ENCODE results near the gene FARP2. TPM values are rescaled to one million over a fixed set of nuclear protein-coding genes. Genes with fewer than 3 reads are reported as not detected.
A peak's percentile ranks its signal among the peaks of the same experiment; 100 is the strongest.

The FARP2 gene
- total and polyA plus RNA-seq, 2 of the 13 experiments (the other 11 are each of a cell fraction or from before 2014, with no cell fraction given): 28.0 to 45.4 TPM

- peak; percentile 85 for TF ChIP-seq ZNF646 (CRISPR knock-in tag; IDR thresholded peaks at IDR 0.05)
- TF ChIP-seq TBX2 (CRISPR knock-in tag; IDR thresholded peaks at IDR 0.05; ENCODE audit: borderline replicate concordance): peak; percentile 79; the same call in 1 of the 2 replicates
- peak; percentile 78; the same call in 1 of the 2 replicates for TF ChIP-seq CREM (IDR thresholded peaks at IDR 0.05)
- TF ChIP-seq CREM (CRISPR knock-in tag; IDR thresholded peaks at IDR 0.05): no peak
- no peak for TF ChIP-seq ZNF333 (CRISPR knock-in tag; IDR thresholded peaks at IDR 0.05; ENCODE audit: borderline replicate concordance)
- no peak for TF ChIP-seq ZNF713 (CRISPR knock-in tag; IDR thresholded peaks at IDR 0.05)
- TF ChIP-seq RXRA (CRISPR knock-in tag; IDR thresholded peaks at IDR 0.05): no peak; the same call in 1 of the 2 replicates
- no peak for TF ChIP-seq SNAI1 (CRISPR knock-in tag; IDR thresholded peaks at IDR 0.05; ENCODE audit: borderline replicate concordance)
- peak; percentile 30; the same call in 1 of the 2 replicates for TF ChIP-seq ZNF281 (CRISPR knock-in tag; IDR thresholded peaks at IDR 0.05; ENCODE audit: borderline replicate concordance)
- TF ChIP-seq ZHX1 (CRISPR knock-in tag; IDR thresholded peaks at IDR 0.05; ENCODE audit: low read depth): 0 out of 2 replicates have a peak, but pooled peaks have one; percentile 13
- no peak for TF ChIP-seq ZC3H4 (CRISPR knock-in tag; IDR thresholded peaks at IDR 0.05; ENCODE audit: borderline replicate concordance)
- no peak for TF ChIP-seq CHCHD3 (CRISPR knock-in tag; IDR thresholded peaks at IDR 0.05)
- TF ChIP-seq ZNF18 (CRISPR knock-in tag; IDR thresholded peaks at IDR 0.05; ENCODE audit: insufficient replicate concordance): no peak
- no peak for TF ChIP-seq RBM22 (optimal IDR thresholded peaks at IDR 0.05; ENCODE audit: low read length)
- TF ChIP-seq MED8 (CRISPR knock-in tag; IDR thresholded peaks at IDR 0.05; ENCODE audit: insufficient replicate concordance): no peak
Measured at GRCh38 chr2:241432824-241433448, 76.9 kb downstream of the FARP2 start (continued).

All from HepG2 (cell line).